ENCODE measurements around the gene ADGRE3.
"Not testable (repeated sequence)": the region's sequence is repeated elsewhere in the genome, so short reads cannot be mapped to it uniquely, and the experiment has no call there.

The ADGRE3 gene

DNA sequence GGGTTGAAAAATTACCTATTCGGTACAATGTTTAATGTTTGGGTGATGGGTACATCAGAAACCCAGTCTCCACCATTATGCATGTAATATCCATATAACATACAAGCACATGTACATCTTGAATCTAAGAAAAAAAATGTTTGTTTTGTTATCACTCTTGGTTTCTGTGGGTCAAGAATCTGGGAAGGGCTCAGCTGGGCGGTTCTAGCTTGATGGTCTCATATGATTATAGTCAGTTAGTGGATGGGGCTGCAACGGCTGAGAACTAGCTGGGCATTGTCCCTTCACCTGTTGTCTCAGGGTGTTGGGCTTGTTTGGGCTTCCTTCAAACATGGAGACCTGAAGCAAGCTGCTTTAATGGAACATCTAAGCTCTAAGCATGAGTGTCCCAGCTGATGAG lies 4.7 kb downstream of the ADGRE3 start:
- DNase-seq (ENCODE audit: low read depth, low spot score) = no peak

DNA sequence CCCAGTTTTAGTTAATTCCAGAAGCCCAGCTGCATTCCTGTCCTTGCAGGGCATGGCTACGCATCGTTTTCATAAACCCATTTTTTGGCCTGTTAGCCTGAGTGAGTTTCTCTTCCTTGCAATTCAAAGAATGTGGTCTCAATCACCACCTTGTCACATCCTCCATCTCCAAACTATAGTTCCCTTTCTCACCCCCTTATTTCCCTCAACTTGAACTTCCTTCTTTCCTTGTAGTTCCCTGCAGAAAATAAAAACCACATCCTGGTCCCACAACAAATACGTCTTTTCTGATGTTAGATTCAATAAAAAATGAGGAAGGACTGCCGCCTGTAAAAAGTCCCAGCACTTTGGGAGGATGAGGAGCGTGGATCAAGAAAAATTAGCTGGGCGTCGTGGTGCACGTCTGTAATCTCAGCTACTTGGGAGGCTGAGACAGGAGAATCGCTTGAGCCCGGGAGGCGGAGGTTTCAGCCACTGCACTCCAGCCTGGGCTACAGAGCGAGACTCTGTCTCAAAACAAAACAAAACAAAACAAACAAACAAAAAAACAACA lies 13.2 kb downstream of the ADGRE3 start:
- no peak for DNase-seq (ENCODE audit: low read depth, low spot score)

DNA sequence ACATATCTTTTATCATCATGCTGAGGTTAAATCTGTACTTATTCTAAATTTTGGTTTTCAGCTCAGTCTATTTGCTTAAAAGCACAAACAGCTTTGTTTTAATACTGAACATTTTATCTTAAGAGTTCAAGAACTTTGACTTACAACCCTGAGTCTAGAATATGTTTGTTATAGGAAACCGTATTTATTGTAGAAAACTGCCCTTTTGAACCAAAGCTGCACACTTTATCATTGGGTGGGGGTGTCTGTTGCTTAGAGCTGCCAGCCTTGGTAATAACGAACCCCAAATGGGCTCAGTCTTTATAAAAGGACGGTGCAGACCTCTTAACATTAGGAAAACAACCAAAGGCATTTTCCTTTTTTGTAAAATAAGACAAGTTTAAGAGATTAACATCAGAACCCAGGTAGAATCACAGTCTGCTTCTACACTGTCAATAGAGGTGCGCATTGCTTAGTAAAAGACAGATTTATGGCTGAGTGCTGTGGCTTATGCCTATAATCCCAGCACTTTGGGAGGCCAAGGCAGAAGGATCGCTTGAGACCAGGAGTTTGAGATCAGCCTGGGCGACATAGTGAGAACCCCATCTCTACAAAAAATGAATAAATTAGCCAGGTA lies 14.7 kb downstream of the ADGRE3 start:
- DNase-seq (ENCODE audit: low read depth, low spot score) = no peak

DNA sequence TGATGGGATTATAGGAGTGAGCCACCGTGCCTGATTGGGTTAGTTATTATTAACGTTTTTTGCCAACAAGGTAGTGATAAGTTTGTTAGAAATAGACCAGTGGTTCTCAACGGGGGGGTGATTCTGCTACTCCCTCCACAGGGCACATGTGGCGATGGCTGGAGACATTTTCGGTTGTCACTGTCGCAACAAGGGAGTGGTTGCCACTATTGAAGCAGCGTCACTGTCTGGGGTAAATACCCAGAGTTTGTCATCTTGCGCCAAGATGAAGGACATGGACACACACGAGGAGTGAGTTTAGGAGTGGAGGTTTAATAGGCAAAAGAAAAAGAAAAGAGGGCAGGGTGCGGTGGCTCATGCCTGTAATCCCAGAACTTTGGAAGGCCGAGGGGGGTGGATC lies 18.9 kb downstream of the ADGRE3 start:
- no peak for DNase-seq (ENCODE audit: low read depth, low spot score)

DNA sequence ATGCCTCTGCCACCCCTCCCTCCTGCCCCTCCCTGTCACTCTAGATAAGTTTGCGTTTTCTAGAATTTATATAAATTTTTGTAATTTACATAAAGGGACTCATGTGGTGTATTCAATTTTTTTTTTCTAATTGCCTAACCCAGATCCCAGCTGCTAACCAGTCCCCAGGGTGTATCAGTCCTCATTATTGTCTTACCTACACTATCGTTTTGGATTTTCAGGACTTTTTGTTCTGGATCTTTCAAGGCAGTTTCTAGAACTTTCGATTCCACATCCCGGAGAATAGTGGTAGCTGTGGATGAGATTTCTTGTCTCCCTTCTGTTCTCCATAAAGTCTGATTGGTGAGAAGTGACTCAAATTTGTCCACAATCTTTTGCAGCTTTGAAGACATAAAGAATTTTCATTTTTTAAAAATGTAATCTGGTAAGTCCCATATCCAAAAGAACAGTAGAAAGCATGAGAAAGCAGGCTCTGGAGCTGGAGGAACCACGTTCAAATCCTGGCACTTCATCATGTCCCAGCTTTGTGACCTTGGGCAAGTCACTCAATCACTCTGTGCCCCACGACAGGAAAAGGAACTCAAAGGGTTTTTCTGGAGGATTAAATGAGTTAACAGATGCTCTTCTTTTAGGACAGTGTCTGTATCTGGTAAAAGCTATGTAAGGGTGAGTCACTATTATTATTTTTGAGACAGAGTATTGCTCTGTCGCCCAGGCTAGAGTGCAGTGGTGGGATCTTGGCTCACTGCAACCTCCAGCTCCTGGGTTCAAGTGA lies 19.7 kb downstream of the ADGRE3 start:
- DNase-seq (ENCODE audit: low read depth, low spot score) = no peak

DNA sequence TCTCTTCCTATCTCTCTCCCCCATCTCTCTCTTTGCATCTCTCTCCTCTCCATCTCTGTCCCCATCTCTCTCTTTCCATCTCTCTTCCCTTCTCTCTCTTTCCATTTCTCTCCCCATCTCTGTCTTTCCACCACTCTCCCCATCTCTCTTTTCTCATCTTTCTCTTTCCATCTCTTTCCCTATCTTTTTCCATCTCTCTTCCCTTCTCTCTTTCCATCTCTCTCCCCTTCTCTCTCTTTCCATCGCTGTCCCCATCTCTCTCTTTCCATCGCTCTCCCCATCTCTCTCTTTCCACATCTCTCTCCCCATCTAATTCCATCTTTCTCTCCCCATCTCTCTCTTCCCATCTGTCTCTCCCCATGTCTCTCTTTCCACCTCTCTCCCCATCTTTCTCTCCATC lies 24.5 kb downstream of the ADGRE3 start:
- DNase-seq (ENCODE audit: low read depth, low spot score) = no peak

DNA sequence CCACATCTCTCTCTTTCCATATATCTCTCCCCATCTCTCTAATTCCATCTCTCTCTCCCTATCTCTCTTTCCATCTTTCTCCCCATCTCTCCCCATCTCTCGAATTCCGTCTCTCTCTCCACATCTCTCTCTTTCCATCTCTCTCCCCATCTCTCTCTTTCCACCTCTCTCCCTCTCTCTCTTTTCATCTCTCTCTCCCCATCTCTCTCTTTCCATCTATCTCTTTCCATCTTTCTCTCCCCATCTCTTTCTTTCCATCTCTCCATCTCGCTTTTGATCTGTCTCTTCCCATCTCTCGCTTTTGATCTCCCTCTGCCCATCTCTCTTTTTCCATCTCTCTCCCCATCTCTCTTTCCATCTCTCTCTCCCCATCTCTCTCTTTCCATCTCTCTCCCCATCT lies 25.6 kb downstream of the ADGRE3 start:
- no peak for DNase-seq (ENCODE audit: low read depth, low spot score)

DNA sequence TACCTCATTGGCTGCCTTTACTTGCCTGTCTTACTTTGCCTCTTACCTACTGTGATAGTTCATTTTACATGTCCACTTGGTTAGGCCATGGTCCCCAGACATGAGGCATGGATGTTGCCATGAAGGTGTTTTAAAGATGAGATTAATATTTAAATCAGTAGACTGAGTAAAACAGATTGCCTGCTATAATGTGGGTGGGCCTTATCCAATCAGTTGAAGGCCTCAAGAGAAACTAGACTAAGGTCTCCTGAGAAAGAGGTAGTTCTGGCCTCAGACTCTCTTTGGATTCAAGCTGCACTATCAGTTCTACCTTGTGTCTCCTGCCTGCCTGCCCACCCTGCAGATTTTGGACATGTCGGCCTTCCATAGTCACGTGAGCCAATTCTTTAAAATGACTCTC lies 26.1 kb downstream of the ADGRE3 start:
- no peak for DNase-seq (ENCODE audit: low read depth, low spot score)

DNA sequence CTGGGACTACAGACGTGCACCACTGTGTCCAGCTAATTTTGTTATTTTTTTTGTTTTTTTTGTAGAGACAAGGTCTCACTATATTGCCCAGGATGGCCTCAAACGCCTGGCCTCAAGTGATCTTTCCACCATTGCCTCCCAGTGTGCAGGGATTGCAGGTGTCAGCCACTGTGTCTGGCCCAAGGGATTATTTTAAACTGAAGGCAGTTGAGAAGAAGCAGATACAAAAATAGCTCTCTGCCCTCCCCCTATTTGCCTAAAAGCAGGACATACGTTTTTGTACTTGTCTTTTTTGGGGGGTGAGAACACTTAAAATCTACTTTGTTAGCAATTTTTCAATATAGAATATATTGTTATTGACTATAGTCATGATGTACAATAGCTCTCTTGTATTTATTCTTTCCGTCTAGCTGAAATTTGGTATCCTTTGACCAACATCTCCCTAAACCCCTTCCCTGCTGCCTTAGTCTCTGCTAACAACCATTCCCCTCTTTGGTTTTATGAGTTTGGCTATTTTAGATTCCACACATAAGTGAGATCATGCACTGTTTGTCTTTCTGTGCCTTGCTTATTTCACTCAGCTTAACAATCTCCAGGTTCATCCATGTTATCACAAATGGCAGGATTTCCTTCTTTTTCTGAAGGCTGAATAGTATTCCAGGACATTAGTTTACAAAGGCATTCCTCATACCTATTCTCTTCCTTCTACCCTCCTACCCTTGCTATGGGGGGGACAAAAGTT lies 34.9 kb downstream of the ADGRE3 start:
- no peak for DNase-seq (ENCODE audit: low read depth, low spot score)

DNA sequence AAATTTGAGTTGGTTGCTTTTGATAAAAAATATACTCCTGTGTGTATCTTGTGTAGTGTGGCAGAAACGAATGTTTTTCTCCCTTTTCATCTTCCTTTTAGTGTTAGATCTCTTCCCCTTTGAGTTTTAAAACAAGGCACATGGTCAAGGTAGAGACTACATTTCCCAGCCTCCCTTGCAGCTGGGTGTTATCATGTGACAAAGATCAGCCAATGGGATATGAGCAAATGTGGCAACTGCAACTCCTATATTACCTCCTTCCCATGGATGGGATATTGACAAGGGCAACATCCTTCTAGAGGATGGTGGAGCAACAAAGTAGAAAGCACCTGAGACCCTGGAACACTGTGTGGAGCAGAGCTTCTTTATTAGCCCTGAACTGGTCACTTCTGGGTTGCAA lies 42.4 kb downstream of the ADGRE3 start:
- no peak for DNase-seq (ENCODE audit: low read depth, low spot score)

DNA sequence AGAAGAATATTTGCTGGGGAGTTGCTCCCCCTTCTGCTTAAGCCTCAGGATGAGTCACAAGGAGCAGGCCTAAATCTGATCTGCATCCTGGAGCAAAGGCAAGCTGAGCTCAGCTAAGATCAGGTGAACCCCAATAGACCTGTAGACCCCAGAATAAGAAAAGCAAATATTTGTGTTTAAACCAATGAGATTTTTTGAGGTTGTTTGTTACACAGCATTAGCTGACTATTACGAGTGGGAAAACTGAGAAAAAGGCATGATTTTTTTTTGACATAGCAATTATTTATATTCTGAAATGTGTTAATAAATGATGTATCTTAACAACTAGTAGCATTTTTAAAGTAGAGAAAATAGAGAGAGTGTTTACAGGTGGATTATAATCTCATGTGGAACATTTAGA lies 45.1 kb downstream of the ADGRE3 start:
- DNase-seq (ENCODE audit: low read depth, low spot score) = no peak

DNA sequence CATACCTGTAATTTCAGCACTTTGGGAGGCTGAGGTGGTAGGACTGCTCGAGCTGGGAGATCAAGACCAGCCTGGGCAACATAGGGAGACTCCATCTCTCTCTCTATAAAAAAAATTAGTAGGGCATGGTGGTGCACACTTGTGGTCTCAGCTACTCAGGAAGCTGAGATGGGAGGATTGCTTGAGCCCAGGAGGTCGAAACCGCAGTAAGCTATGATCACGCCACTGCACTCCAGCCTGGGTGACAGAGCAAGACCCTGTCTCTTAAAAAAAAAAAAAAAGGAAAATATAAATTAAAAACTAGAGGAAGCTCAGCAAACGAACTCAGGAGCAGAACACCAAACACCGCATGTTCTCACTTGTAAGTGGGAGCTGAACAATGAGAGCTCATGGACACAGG lies 50.2 kb downstream of the ADGRE3 start:
- not testable (repeated sequence) for DNase-seq (ENCODE audit: low read depth, low spot score)

DNA sequence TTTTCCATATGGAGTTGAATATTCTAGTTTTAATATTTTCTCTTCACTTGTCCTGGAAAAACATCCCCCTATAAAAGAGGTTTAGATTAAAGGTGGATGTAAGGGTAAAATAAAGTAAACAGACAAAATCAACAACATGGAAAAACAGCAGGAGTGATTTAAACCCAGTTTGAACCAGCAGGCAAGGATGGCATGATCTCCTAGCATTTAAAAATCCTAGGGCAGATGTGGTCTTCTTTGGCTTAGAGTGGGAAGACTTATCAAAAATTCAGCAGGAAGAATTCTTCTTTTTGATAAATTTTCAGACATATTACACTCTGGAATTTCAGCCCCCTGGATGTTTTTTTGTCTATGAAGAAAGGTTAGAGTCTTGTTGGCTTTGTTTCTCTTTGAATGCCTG lies 55.2 kb downstream of the ADGRE3 start:
- DNase-seq (ENCODE audit: low read depth, low spot score) = no peak

DNA sequence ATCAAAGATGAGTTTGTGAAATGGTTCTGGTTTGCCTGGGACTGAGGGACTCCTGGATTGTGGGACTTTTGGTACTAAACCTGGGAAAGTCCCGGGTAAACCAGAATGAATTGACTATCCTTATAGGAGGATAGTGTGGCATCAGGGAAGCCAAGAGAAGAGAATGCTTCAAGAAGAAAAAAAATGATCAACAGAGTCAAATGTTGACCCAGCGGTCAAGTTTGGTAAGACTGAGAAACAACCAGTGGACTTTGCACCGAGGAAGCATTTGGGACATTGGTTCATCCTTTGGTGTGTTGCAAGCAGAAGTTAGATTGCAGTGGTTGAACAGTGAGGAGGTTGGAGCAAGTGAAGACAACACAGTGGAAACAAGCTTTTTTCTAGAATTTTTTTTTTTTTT lies 58.2 kb downstream of the ADGRE3 start:
- DNase-seq (ENCODE audit: low read depth, low spot score) = no peak

DNA sequence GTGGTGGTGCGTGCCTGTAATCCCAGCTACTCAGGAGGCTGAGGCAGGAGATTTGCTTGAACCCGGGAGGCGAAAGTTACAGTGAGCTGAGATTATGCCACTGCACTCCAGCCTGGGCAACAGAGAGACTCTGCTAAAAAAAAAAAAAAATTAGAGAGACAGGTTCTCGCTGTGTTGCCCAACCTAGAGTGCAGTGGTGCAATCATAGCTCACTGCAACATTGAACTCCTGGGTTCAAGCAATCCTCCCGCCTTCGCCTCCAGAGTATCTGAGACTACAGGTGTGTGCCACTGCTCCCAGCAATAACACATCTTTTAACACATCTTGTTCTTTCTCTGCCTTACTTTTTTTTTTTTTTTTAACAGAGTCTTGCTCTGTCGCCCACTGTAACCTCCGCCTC lies 59.0 kb downstream of the ADGRE3 start:
- DNase-seq (ENCODE audit: low read depth, low spot score) = no peak

DNA sequence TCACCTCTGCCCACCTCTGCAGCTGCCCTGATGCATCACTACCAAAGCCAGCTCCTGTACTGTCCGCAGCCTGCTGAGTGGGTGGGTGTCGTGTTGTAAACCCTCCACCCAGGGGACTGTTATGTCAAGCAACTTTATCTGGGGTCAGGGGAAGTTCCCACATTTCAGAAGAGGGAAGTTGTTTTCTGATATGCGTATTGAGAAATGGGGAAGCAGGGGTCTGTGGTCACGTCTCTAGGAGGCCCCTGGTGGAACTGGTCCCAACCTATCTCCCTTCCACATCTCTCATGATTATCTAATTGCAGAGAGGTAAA lies 60.6 kb downstream of the ADGRE3 start:
- no peak for DNase-seq (ENCODE audit: low read depth, low spot score)

DNA sequence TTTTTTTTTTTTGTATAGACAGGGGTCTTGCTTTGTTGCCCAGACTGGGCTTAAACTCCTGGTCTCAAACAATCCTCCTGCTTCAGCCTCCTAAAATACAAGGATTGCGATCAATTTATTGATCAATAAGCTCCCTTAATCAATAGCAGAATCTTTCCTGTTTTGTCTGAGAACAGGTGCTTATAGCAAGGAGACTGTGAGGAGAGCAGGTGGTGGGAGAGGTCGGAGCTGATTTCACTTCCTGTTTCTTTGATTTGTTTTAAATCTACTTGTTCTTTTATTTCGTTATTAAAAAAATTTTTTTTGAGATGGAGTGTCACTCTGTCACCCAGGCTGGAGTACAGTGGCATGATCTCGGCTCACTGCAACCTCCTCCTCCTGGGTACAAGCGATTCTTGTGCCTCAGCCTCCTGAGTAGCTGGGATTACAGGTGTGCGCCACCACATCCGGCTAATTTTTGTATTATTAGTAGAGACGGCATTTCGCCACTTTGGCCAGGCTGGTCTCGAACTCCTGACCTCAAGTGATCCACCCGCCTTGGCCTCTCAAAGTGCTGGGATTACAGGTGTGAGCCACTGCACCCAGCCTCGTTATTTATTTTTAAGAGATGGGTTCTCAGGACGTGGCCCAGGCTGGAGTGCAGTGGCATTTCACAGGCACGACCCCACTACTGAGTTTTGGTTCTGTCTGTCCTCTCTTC lies 61.1 kb downstream of the ADGRE3 start:
- not testable (repeated sequence) for DNase-seq (ENCODE audit: low read depth, low spot score)

DNA sequence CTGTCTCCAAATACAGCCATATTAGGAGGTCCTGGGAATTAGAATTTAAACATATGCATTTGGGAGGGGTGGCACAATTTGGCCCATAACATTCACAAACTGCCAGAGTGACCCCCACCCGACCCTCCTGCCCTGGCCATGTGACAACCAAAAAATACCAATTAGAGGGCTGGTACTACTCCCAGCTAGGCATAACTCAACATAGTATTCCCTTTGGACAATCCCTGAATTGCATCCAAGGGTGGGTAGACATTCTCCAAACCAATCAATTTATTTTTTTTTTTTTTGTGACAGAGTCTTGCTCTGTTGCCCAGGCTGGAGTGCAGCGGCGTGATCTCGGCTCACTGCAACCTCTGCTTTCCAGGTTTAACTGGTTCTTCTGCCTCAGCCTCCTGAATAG lies 62.0 kb downstream of the ADGRE3 start:
- no peak for DNase-seq (ENCODE audit: low read depth, low spot score)

DNA sequence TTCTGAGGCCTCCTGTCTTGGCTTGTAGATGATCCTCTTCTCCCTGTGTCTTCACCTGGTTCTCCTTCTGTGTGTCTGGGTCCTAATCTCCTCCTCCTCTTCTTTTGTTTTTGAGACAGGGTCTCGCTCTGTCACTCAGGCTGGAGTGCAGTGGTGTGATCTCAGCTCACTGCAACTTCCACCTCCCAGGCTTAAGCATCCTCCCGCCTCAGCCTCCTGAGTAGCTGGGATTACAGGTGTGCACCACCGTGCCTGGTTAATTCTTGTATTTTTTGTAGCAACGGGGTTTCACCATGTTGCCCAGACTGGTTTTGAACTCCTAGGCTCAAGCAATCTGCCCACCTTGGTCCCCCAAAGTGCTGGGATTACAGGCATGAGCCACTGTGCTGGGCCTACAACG lies 62.4 kb downstream of the ADGRE3 start:
- not testable (repeated sequence) for DNase-seq (ENCODE audit: low read depth, low spot score)

DNA sequence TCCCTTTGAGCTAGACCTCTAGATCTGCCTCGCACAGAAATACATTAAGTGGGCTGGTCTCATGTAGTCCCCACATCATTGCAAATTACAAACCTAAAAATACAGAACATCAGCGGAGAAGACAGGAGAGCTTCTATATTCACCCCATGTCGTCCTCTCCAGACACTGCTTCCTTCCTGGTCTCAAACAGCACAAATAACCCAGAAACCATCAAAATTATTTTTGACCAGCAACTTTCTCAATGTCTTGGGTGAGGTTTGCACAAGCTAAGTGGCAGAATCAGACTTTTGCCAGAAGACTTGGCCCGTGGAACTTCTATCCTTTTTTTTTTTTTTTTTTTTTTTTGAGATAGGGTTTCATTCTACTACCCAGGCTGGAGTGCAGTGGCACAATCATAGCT lies 63.6 kb downstream of the ADGRE3 start:
- no peak for DNase-seq (ENCODE audit: low read depth, low spot score)

DNA sequence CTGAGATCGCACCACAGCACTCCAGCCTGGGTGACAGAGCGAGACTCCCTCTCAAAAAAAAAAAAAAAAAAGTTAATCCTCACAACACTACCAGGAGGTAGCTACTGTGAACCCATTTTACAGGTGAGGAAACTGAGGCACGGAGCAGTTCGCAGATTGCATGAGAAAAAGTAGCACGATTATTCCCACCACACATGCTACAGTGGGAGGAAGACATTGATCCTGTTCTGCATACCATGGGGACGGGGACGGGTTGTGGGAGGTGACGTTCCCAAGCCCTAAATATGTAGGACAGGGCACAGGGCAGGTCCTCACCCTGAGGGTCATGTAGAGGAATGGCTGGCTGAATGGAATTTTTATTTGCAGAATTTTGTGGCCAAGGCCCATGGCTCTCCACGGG lies 68.0 kb downstream of the ADGRE3 start:
- DNase-seq (ENCODE audit: low read depth, low spot score) = no peak

DNA sequence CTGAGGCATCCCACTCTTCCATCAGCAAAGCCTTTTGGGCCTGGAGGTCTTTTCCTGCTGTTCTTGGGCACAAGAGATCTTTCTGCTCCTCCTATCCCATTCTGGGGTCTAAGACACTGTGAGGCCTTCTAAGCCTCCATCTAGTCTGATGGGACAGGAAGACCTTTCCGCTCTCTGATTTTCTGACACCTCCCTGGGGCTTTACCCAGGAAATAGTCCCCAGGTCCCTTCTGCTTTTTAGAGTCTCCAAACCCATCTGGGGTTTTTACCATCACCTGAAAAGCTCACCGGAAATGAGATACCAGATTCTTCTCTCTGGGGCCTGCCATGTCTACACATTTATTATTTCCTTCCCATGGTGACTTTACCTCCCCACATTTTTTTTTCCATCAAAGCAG lies 70.7 kb downstream of the ADGRE3 start:
- no peak for DNase-seq (ENCODE audit: low read depth, low spot score)
